Breast epithelium (tissue), 4 donors: ENCODE data around the gene PBX4. TPM values are rescaled to one million over a fixed set of nuclear protein-coding genes. Genes with fewer than 3 reads are reported as not detected.

Experiments used
- DNase-seq, 2 donors: peaks; one replicate each; pipeline ENCODE4 v3.0.0-alpha.2; 2019; ENCODE audit warnings: low spot score in 2 of 2
- H3K27ac ChIP-seq, 2 donors: fragments of 200-600 bp; sonication (generic) in 1 of 2; one replicate each; pipeline ENCODE4 v1.5.1; 2016 to 2019; ENCODE audit warnings: mild to moderate bottlenecking in 1 of 2
- H3K27me3 ChIP-seq, 2 donors: fragments of 200-600 bp; sonication (generic) in 1 of 2; one replicate each; pipeline versions ENCODE4 v1.5.1 to v1.6.0; 2017 to 2019; ENCODE audit warnings: control low read depth in 1 of 2, mild to moderate bottlenecking in 1 of 2
- H3K36me3 ChIP-seq: fragments of 200-600 bp; one replicate; pipeline ENCODE4 v1.5.1; 2019
- H3K4me1 ChIP-seq, 2 donors: fragments of 200-600 bp; sonication (generic); one replicate each; pipeline ENCODE4 v1.5.1; 2016 to 2019; ENCODE audit warnings: control low read depth in 1 of 2
- H3K4me3 ChIP-seq, 3 donors: fragments of 200-600 bp; sonication (generic); 1 replicate in 2 of 3; 2 replicates in 1 of 3; pipeline ENCODE4 v1.5.1; 2016 to 2019; ENCODE audit warnings: mild to moderate bottlenecking in 3 of 3, moderate library complexity in 2 of 3
- H3K9me3 ChIP-seq, 2 donors: fragments of 200-600 bp; sonication (generic) in 1 of 2; one replicate each; pipeline ENCODE4 v1.5.1; 2016 to 2019; ENCODE audit warnings: control low read depth in 1 of 2
- CTCF ChIP-seq, 3 donors: fragments of 450-650 bp; IDR thresholded peaks; one replicate each; pipeline ENCODE4 v1.5.1; 2016 to 2017; ENCODE audit warnings: antibody characterized with exemption in 3 of 3, mild to moderate bottlenecking in 3 of 3, moderate library complexity in 3 of 3
- POLR2A ChIP-seq: fragments of 450-650 bp; IDR thresholded peaks from one replicate; pipeline ENCODE4 v1.6.1; 2016; ENCODE audit warnings: antibody characterized with exemption, mild to moderate bottlenecking, moderate library complexity
- POLR2AphosphoS5 ChIP-seq, 3 donors: sonication (generic); formaldehyde crosslinking; IDR thresholded peaks; one replicate each; pipeline ENCODE4 v1.6.1; 2017; ENCODE audit warnings: antibody characterized with exemption in 3 of 3
- intact Hi-C: fragments of 100-400 bp; cut with DNase I; formaldehyde crosslinking; loops from one replicate; pipeline ENCODE4 v1.15.1; 2023; ENCODE audit warnings: low total_unique reads
- total RNA-seq, 3 donors: library from RNA; depleted of rRNA; stranded (reverse); fragments of >200 nt; gene quantifications; one replicate each; pipeline ENCODE4 v1.1.0, GENCODE V29; 2016

PBX4 gene
- total RNA-seq, 3 donors from 2014 or later: 3.4 to 5.9 (median 5.6) TPM

- DNase-seq: no peak
- Histone ChIP-seq H3K4me3 (no peak overlapping the region), H3K27me3 (no peaks in the 10 kb centered on the region), H3K4me1 (no peaks in the 10 kb centered on the region), H3K27ac (no peak overlapping the region), H3K36me3 (peaks cover 4% of the 10 kb centered on the region), H3K9me3 (no peaks in the 10 kb centered on the region)
- intact Hi-C loops: no loop called here
- no peak for TF ChIP-seq POLR2A
- TF ChIP-seq CTCF (IDR thresholded peaks at IDR 0.05): no peak
- no peak for TF ChIP-seq POLR2AphosphoS5 (IDR thresholded peaks at IDR 0.05)
Observed at GRCh38 chr19:19525611-19526380, 92.7 kb downstream of the PBX4 start.

GRCh38 chr19:19524053-19524452 is 94.4 kb downstream of the PBX4 start:
- Histone ChIP-seq H3K4me1 (no peaks in the 10 kb centered on the region), H3K4me3 (no peak overlapping the region), H3K27me3 (no peaks in the 10 kb centered on the region), H3K9me3 (no peaks in the 10 kb centered on the region), H3K27ac (no peak overlapping the region), H3K36me3 (peaks cover 4% of the 10 kb centered on the region)
- TF ChIP-seq POLR2AphosphoS5 (IDR thresholded peaks at IDR 0.05): no peak
- TF ChIP-seq POLR2A: no peak
- no peak for TF ChIP-seq CTCF (IDR thresholded peaks at IDR 0.05)
- DNase-seq: no peak
- intact Hi-C loops: no loop called here

GRCh38 chr19:19523177-19523576 is 95.3 kb downstream of the PBX4 start:
- Histone ChIP-seq H3K9me3 (no peaks in the 10 kb centered on the region), H3K27me3 (no peaks in the 10 kb centered on the region), H3K27ac (no peak overlapping the region), H3K36me3 (peaks cover 4% of the 10 kb centered on the region), H3K4me1 (no peaks in the 10 kb centered on the region), H3K4me3 (no peak overlapping the region)
- TF ChIP-seq POLR2AphosphoS5 (IDR thresholded peaks at IDR 0.05): no peak
- TF ChIP-seq CTCF (IDR thresholded peaks at IDR 0.05): no peak
- TF ChIP-seq POLR2A: no peak
- DNase-seq: no peak
- intact Hi-C loops: no loop called here

GRCh38 chr19:19520989-19521388 is 97.5 kb downstream of the PBX4 start:
- no peak for DNase-seq
- TF ChIP-seq POLR2AphosphoS5 (IDR thresholded peaks at IDR 0.05) (no peak), CTCF (IDR thresholded peaks at IDR 0.05) (no peak), POLR2A (no peak)
- H3K9me3 ChIP-seq: no peaks in the 10 kb centered on the region

GRCh38 chr19:19517235-19517619 is 101.3 kb downstream of the PBX4 start:
- intact Hi-C loops: no loop called here
- no peak for DNase-seq
- no peak for TF ChIP-seq POLR2A
- no peak for TF ChIP-seq CTCF (IDR thresholded peaks at IDR 0.05)
- no peak for TF ChIP-seq POLR2AphosphoS5 (IDR thresholded peaks at IDR 0.05)
- H3K9me3 ChIP-seq: no peaks in the 10 kb centered on the region
- H3K27ac ChIP-seq: no peak overlapping the region
- no peaks in the 10 kb centered on the region for H3K36me3 ChIP-seq
- no peaks in the 10 kb centered on the region for H3K27me3 ChIP-seq
- H3K4me1 ChIP-seq: peaks cover 0 to 5% of the 10 kb centered on the region in 2 donors
- H3K4me3 ChIP-seq: peak overlapping the region in 2 of 3 donors; percentile 85

More at GRCh38 chr19:19520989-19521388, 97.5 kb downstream of the PBX4 start:
- H3K27ac ChIP-seq: no peak overlapping the region
- H3K36me3 ChIP-seq: no peaks in the 10 kb centered on the region
- H3K27me3 ChIP-seq: no peaks in the 10 kb centered on the region
- H3K4me1 ChIP-seq: peaks cover 0 to 5% of the 10 kb centered on the region in 2 donors
- no peak overlapping the region for H3K4me3 ChIP-seq
- intact Hi-C loops: no loop called here
